Measurements from ENCODE around the gene FARS2.

Gene FARS2

DNA sequence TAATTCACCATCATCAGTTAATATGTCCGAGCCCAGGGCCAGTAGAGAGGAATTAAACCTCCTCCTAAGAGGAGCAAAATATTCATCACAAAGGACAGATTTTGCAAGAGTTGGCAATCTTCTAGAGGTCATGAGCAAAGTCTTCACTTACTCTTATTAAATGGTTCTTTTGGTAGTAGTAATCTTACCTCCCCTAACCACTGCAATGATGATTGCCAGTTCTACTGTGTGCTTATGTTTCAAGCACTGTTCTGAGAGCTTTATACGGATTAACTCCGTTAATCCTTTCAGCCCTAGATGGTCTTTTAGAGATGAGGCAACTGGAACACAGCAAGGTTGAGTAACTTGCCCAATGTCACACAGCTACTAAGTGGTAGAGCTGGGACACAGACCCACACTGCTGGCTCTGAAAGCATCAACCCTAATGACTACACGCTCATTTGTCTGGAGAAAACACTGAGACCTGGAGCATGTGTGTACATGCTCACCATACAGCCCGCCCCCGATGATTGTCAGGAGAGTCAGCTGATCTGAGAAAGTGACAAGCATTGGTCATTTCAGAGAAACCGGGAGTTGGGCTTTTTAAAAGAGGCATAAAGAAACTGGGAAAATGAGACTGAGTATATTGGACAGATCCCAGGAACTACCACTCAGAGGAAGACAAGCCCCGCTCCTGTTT is 469.4 kb downstream of the FARS2 start:
- DNase-seq (ENCODE audit: low spot score), result no peak

DNA sequence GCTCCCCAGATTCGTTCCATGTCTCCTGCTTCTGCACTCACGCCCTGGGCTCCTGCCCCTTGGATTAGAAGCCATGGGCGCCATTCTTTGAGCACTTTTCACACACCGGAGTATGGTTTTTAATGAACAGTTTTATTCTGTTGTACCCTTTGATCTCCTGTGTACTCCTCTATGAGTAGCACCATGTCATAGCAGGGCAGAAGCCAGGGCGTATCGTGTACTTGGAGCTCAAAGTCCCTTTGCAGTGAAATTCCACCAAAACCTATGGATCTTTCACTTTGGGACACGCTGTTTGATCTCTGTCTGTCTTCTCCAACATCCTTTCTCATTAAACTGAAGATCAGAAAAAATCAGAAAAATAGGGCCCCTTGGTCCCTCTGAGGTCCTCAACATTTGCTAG is 470.1 kb downstream of the FARS2 start:
- DNase-seq (ENCODE audit: low spot score), result no peak

- no peak for DNase-seq (ENCODE audit: low spot score)
These were observed 471.2 kb downstream of the FARS2 start for GRCh38 chr6:5732496-5732895.

DNA sequence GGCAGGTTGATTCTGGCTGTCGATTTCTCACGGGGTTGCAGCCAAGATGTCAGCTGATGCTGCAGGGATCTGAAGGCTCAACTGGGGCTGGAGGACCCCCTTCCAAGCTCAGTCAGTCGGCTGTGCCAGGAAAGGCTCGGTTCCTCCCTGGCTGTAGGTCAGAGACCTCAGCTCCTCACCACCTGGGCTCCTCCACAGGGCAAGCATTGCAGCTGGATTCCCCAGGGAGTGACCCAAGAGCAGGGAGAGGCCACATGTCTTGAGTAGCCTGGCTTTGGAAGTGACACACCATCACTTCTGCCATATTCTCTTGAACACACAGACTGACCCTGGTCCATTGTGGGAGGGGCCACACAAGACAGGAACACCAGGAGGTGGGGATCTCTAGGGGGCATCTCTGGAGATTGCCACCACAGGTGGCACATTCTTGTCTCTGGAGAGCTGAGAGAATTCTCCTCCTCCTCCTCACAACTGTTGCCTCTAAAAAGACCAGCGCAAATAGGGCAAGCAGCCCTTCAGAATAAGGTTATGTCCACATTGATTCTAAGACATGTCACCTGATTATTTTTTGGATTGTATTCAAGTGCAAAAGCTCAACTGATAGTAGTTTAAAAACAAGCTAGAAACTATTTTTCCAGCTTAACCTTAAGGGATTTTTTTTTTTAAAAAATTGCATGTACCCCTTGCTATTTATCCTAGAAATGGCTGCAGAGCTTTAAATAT is 474.9 kb downstream of the FARS2 start:
- DNase-seq (ENCODE audit: low spot score), result no peak

DNA sequence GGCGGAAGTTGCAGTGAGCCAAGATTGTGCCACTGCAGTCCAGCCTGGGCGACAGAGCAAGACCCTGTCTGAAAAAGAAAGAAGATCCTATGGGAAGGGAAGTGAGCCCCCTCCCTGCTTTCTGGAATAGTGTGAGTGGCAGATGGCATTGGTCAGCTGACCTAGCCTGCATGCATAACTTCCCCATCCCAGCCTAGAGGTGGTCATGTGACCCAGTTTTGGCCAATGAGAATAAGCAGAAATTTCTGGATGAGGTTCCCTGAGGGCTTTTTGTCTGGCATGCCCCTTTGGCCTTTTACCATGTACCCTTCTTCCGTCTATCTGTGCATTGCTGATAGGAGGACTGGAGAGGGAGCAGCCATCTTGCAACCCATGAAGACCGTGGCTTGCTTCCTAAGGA is 476.1 kb downstream of the FARS2 start:
- no peak for DNase-seq (ENCODE audit: low spot score)

DNA sequence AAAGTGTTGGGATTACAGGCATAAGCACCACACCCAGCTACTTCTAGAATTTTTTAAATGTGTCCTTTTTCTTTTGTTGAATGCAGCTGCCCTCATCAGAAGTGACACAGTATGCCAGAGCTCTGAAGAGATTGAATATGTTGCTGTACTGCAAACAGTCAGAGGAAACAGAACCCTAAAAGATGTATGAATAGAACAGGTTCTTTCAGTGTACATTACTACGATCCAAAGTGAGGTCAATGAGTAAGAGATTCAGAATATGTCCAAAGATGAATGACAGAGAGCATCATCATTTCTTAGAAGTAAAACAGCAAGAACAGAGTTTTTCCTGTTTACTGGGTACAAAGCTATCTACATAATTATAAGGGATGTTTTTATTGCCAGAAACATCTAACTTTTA is 476.9 kb downstream of the FARS2 start:
- DNase-seq (ENCODE audit: low spot score), result no peak

DNA sequence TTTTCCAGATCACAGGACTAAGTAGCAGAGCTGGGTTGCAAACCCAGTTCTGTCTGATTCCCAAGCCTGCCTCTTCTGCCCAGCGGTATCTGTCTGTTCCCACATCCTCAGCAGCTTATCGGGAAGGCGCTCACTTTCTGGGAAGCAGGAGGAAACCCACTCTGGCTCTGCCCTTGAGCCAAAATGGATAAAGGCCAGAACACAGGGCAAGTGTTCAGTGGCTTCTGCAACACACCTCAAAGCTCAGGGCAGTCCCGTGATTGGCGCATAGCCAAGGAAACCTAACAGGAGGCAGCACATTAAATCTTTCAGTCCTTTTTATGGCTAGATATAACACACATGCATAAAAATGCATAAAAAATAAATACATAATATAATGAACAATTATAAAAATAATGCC is 483.2 kb downstream of the FARS2 start:
- DNase-seq (ENCODE audit: low spot score), result no peak

DNA sequence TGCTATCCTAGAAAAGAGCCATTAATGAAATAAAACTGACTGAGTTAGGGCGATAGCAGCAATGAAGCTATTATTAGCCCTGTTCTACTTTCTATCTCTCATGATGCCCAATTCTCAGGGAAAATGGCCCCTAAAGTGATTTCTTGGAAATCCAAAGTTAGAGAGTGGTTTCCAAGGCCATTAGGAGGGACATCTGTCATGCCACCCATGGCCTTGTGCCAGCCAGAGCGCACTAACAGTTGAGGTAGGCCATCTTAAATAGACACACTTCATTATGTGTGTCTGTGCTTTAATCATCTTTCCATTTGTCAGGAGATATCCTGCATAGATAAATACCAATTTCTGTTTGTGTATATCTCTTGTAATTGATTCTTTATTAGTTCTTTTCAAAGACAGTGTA is 483.8 kb downstream of the FARS2 start:
- DNase-seq (ENCODE audit: low spot score), result no peak

- DNase-seq (ENCODE audit: low spot score), result no peak
These were observed 484.9 kb downstream of the FARS2 start for GRCh38 chr6:5746053-5746758.

GRCh38 chr6:5746759-5747130 is 485.4 kb downstream of the FARS2 start:
- no peak for DNase-seq (ENCODE audit: low spot score)

DNA sequence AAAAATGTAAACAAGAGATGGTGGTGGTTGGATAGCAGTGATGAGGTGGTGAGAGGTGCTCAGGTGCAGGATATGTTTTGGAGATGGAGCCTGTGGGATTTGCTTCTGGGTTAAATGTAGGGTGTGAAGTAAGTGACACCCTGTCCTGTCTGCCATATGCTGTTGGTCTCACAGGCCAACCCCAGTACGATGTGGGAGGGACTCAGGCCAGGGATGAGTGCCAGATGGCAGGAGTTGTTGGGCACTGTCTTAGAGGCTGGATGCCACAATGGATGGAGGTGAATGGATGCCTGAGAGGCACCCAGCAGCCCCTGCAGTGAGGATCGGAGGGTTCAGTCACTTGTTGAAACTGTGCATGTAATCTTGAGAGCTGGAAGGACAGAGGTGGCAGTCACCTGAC is 486.1 kb downstream of the FARS2 start:
- DNase-seq (ENCODE audit: low spot score), result no peak

DNA sequence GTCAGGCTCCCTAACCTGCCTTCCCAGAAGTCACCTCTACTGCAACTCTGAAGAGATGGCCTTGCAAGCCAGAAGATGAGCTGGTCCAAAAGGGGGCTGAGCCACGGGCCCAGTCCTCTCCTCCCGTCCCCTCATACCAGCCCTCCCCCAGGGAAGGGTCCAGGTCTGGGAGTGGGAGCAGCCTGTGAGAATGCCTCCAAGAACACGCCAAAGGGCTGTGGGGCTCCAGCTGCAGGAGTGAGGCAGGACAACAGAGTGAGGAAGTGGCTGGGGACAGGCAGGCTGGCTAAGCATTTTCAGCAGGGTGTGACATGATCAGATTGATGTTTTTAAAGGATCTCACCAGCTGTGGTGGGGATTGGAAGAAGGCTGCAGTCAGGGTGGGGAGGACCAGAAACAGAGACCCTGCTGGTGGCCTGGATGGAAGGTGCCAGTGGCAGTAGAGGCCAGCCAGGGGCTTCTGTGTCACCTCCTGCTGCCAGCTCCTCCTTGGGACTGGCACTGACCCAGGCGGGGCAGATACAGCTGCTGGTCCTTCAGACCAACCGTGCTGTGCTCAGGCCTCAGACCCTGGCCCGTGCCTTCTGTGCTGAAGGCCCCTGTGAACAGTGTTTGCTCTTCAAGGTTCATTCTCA is 487.8 kb downstream of the FARS2 start:
- no peak for DNase-seq (ENCODE audit: low spot score)

DNA sequence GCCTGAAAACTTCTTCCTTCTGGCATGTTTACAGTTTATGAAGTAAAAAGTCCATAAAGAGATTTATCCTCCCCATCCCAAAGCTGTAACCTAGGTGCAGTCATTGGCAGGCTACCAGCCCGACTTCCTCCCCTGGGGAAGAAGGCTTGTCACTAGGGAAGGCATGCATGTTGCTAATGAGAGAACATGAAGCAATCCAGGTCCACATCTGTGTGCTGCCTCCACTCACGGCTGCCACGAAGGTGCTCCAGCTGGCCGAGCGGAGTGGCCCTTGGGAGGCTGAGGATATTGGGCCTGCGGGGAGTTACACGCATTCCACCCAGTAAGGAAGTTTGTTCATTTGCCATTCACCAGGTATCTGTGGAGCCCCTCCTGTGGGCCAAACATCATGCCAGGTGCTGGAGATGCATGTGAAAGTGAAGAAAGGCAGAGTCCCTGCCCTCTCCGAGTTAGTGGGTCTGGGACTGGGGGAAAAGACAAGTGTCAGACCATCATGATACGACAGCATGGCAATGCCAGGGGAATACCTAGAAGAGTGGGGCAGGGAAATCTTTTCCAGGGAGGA is 488.4 kb downstream of the FARS2 start:
- no peak for DNase-seq (ENCODE audit: low spot score)

- no peak for DNase-seq (ENCODE audit: low spot score)
These were observed 490.4 kb downstream of the FARS2 start for GRCh38 chr6:5751525-5752390.

- DNase-seq (ENCODE audit: low spot score), result no peak
These were observed 491.0 kb downstream of the FARS2 start for GRCh38 chr6:5752391-5752680.

GRCh38 chr6:5753209-5753608 is 491.9 kb downstream of the FARS2 start:
- no peak for DNase-seq (ENCODE audit: low spot score)

GRCh38 chr6:5754904-5755303 is 493.6 kb downstream of the FARS2 start:
- DNase-seq (ENCODE audit: low spot score), result no peak

DNA sequence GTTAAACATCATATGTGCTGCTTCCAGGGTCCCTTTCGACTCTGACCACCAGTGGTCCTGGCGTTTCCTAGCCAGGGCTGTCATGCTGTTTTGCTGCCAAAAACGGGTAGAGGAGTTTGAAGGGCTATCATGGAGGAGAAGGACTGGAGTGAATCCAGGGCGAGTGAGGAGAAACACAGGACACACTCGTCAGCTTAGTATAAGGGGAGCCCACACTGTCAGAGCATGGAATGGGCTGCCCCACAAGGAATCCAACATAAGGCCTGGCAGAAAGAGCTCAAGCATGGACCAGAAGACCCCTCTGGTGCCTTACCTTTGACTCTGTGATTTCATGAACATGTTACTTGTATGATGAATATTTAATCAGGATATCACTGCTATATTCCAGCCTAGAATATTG is 498.3 kb downstream of the FARS2 start:
- DNase-seq (ENCODE audit: low spot score), result no peak

DNA sequence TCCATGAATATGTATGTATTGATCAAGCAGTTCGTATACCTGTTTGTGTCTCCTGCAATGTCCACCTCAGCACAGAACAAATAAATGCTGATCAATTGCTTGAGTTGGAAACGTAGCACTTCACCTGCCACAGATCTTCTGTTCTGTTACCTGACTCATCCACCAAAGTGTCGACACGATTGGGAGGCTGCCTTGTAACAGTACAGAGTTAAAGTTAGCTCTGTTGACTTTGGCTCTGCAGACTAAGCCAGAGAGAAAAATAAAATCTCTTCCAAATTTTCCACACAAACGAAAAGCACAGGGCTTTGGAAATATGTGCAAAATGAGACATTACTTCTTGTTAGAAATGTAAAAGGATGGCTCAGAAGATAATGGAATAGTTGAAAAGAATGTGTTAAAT is 500.1 kb downstream of the FARS2 start:
- no peak for DNase-seq (ENCODE audit: low spot score)

GRCh38 chr6:5762561-5762968 is 501.3 kb downstream of the FARS2 start:
- no peak for DNase-seq (ENCODE audit: low spot score)

GRCh38 chr6:5763407-5763806 is 502.1 kb downstream of the FARS2 start:
- DNase-seq (ENCODE audit: low spot score), result no peak

- no peak for DNase-seq (ENCODE audit: low spot score)
These were observed 502.6 kb downstream of the FARS2 start for GRCh38 chr6:5763871-5764270.
